Lower leg skin (tissue), 3 donors: ENCODE data around the gene MAD1L1.
"Not testable (repeated sequence)": the region's sequence is repeated elsewhere in the genome, so short reads cannot be mapped to it uniquely, and the experiment has no call there.

Experiments
- POLR2A ChIP-seq, 2 donors: fragments of 450-650 bp; IDR thresholded peaks; one replicate each; pipeline ENCODE4 v1.6.1; 2016 to 2017; ENCODE audit warnings: antibody characterized with exemption in 2 of 2, mild to moderate bottlenecking in 1 of 2, moderate library complexity in 1 of 2
- TF ChIP-seq, protein P1 (sequence below), 3 donors: fragments of 450-650 bp; IDR thresholded peaks; one replicate each; pipeline ENCODE4 v1.5.1; 2016; ENCODE audit warnings: antibody characterized with exemption in 3 of 3, mild to moderate bottlenecking in 3 of 3, moderate library complexity in 2 of 3

DNA sequence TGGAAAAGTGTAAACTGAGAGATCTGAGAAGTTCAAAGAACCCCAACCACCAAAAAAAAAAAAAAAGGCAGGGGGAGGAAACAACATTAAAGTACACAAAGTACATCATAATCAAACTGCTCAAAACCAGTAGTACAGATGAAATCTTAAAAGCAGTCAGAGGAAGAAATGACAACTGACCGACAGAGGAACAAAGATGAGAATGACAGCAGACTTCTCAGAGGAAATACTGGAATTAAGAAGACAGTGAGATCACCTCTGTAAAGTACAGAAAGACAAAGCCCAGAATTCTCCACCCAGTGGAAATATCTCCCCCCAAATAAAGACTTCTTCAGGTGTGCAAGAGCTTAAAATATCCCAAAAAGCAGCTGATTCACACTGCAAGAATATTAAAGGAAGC is 403.1 kb downstream of the MAD1L1 start:
- TF ChIP-seq POLR2A (IDR thresholded peaks at IDR 0.05) = not testable (repeated sequence)
- TF ChIP-seq, protein P1, sequence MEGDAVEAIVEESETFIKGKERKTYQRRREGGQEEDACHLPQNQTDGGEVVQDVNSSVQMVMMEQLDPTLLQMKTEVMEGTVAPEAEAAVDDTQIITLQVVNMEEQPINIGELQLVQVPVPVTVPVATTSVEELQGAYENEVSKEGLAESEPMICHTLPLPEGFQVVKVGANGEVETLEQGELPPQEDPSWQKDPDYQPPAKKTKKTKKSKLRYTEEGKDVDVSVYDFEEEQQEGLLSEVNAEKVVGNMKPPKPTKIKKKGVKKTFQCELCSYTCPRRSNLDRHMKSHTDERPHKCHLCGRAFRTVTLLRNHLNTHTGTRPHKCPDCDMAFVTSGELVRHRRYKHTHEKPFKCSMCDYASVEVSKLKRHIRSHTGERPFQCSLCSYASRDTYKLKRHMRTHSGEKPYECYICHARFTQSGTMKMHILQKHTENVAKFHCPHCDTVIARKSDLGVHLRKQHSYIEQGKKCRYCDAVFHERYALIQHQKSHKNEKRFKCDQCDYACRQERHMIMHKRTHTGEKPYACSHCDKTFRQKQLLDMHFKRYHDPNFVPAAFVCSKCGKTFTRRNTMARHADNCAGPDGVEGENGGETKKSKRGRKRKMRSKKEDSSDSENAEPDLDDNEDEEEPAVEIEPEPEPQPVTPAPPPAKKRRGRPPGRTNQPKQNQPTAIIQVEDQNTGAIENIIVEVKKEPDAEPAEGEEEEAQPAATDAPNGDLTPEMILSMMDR (IDR thresholded peaks at IDR 0.05) = not testable (repeated sequence)
